GM18909 (cell line): ENCODE data around the gene GOLGA5.
"Not testable (repeated sequence)": the region's sequence is repeated elsewhere in the genome, so short reads cannot be mapped to it uniquely, and the experiment has no call there.

Experiments
- ATAC-seq: cut with Tn5 transposase; IDR thresholded peaks from one replicate; pipeline ENCODE4 v1.9.1; 2021; ENCODE audit warnings: mild to moderate bottlenecking; ENCODE audit not compliant: unreplicated experiment, poor library complexity

Gene GOLGA5

GRCh38 chr14:92819680-92820535 lies 25.8 kb downstream of the GOLGA5 start:
- ATAC-seq: not testable (repeated sequence)

- not testable (repeated sequence) for ATAC-seq
Measured at GRCh38 chr14:92820536-92820840, 26.4 kb downstream of the GOLGA5 start.

- no peak for ATAC-seq
Measured at GRCh38 chr14:92830902-92831301, 36.8 kb downstream of the GOLGA5 start.

- ATAC-seq: no peak
Measured at GRCh38 chr14:92832137-92832700, 38.1 kb downstream of the GOLGA5 start.

- ATAC-seq: no peak
Measured at GRCh38 chr14:92841930-92842329, 47.8 kb downstream of the GOLGA5 start.

GRCh38 chr14:92844204-92844603 lies 50.1 kb downstream of the GOLGA5 start:
- ATAC-seq: no peak

- peak; percentile 78 for ATAC-seq
Measured at GRCh38 chr14:92846162-92846897, 52.2 kb downstream of the GOLGA5 start.

- ATAC-seq: no peak
Measured at GRCh38 chr14:92847278-92847677, 53.2 kb downstream of the GOLGA5 start.

GRCh38 chr14:92847749-92848148 lies 53.6 kb downstream of the GOLGA5 start:
- no peak for ATAC-seq

- no peak for ATAC-seq
Measured at GRCh38 chr14:92848887-92849286, 54.8 kb downstream of the GOLGA5 start.

GRCh38 chr14:92850492-92850891 lies 56.4 kb downstream of the GOLGA5 start:
- no peak for ATAC-seq

GRCh38 chr14:92853136-92853535 lies 59.0 kb downstream of the GOLGA5 start:
- ATAC-seq: not testable (repeated sequence)

GRCh38 chr14:92860049-92860840 lies 66.1 kb downstream of the GOLGA5 start:
- ATAC-seq: no peak

- no peak for ATAC-seq
Measured at GRCh38 chr14:92861856-92862745, 68.0 kb downstream of the GOLGA5 start.

GRCh38 chr14:92863286-92864080 lies 69.4 kb downstream of the GOLGA5 start:
- ATAC-seq: no peak

GRCh38 chr14:92865674-92866073 lies 71.6 kb downstream of the GOLGA5 start:
- ATAC-seq: no peak

GRCh38 chr14:92866181-92866752 lies 72.2 kb downstream of the GOLGA5 start:
- ATAC-seq: no peak
